Right lobe of liver (tissue), 4 donors: ENCODE data around the gene SCAP.

ENCODE experiments used
- POLR2A ChIP-seq: fragments of 450-650 bp; IDR thresholded peaks from one replicate; pipeline ENCODE4 v1.6.1; 2017; ENCODE audit warnings: antibody characterized with exemption, mild to moderate bottlenecking
- TF ChIP-seq, protein P1 (sequence below), 4 donors: fragments of 200-600 bp in 3 of 4; fragments of 450-650 bp in 1 of 4; IDR thresholded peaks; one replicate each; pipeline versions ENCODE4 v1.5.1 to v1.8.0; 2016 to 2022; ENCODE audit warnings: antibody characterized with exemption in 4 of 4, mild to moderate bottlenecking in 2 of 4
- donor health status: DM: no; HTN: no; CAD: no.
- donor health status: DM: no; HTN: no; CAD: no.
- donor health status: DM: no; HTN: yes; CAD: no.

- TF ChIP-seq, protein P1, sequence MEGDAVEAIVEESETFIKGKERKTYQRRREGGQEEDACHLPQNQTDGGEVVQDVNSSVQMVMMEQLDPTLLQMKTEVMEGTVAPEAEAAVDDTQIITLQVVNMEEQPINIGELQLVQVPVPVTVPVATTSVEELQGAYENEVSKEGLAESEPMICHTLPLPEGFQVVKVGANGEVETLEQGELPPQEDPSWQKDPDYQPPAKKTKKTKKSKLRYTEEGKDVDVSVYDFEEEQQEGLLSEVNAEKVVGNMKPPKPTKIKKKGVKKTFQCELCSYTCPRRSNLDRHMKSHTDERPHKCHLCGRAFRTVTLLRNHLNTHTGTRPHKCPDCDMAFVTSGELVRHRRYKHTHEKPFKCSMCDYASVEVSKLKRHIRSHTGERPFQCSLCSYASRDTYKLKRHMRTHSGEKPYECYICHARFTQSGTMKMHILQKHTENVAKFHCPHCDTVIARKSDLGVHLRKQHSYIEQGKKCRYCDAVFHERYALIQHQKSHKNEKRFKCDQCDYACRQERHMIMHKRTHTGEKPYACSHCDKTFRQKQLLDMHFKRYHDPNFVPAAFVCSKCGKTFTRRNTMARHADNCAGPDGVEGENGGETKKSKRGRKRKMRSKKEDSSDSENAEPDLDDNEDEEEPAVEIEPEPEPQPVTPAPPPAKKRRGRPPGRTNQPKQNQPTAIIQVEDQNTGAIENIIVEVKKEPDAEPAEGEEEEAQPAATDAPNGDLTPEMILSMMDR (IDR thresholded peaks at IDR 0.05): no peak
- no peak for TF ChIP-seq POLR2A
Observed at GRCh38 chr3:47404431-47404876, 71.3 kb downstream of the SCAP start.
